A673 (cell line): ENCODE results near the gene SP100. TPM values are rescaled to one million over a fixed set of nuclear protein-coding genes. Genes with fewer than 3 reads are reported as not detected.

Experiments
- BruUV-seq: library from RNA; stranded (reverse); fragments of 400-500 nt; replicated peaks from 2 replicates; lab custom pipeline; 2021; lab: Mats Ljungman, UMichigan
- CTCF ChIA-PET: fragments of 300-600 bp; sonication (Branson Sonifier 250); formaldehyde crosslinking; loops from one replicate; lab custom pipeline; 2022; ENCODE audit warnings: antibody characterized with exemption; lab: Charles Lee
- POLR2A ChIA-PET: fragments of 300-600 bp; sonication (Branson Sonifier 250); formaldehyde crosslinking; loops from one replicate; lab custom pipeline; 2022; ENCODE audit warnings: antibody characterized with exemption; ENCODE audit not compliant: low non-redundant PET; lab: Charles Lee
- DNase-seq: peaks from one replicate; pipeline ENCODE4 v3.0.0-alpha.2; 2015; ENCODE audit warnings: low spot score
- H3K27ac ChIP-seq: fragments of 200-600 bp; sonication (generic); 2 replicates; pipeline ENCODE4 v1.5.1; 2016; ENCODE audit warnings: mixed run types, low read depth, mild to moderate bottlenecking, mixed read lengths, antibody characterized with exemption, low read length; ENCODE audit not compliant: poor library complexity, severe bottlenecking
- H3K27me3 ChIP-seq: fragments of 200-600 bp; sonication (generic); replicated peaks from 2 replicates; pipeline ENCODE4 v1.6.1; 2017; ENCODE audit warnings: mixed run types, low read depth, mild to moderate bottlenecking, mixed read lengths, antibody characterized with exemption, low read length; ENCODE audit not compliant: insufficient read depth, poor library complexity
- H3K36me3 ChIP-seq: fragments of 200-600 bp; sonication (generic); 2 replicates; pipeline ENCODE4 v1.6.1; 2016; ENCODE audit warnings: mixed run types, mild to moderate bottlenecking, mixed read lengths, antibody characterized with exemption, low read length; ENCODE audit not compliant: insufficient read depth, poor library complexity, severe bottlenecking
- H3K4me1 ChIP-seq: fragments of 200-600 bp; sonication (generic); 2 replicates; pipeline ENCODE4 v1.6.1; 2017; ENCODE audit warnings: mixed run types, mild to moderate bottlenecking, mixed read lengths, antibody characterized with exemption, low read length; ENCODE audit not compliant: insufficient read depth, poor library complexity, severe bottlenecking
- H3K4me3 ChIP-seq: fragments of 200-600 bp; sonication (generic); 2 replicates; pipeline ENCODE4 v1.5.1; 2016; ENCODE audit warnings: low read depth, mixed run types, mild to moderate bottlenecking, mixed read lengths, low read length; ENCODE audit not compliant: poor library complexity, severe bottlenecking
- H3K9me3 ChIP-seq: fragments of 200-600 bp; sonication (generic); 2 replicates; pipeline ENCODE4 v1.6.1; 2016; ENCODE audit warnings: mixed run types, low read depth, mild to moderate bottlenecking, mixed read lengths, antibody characterized with exemption, low read length; ENCODE audit not compliant: poor library complexity, severe bottlenecking
- CTCF ChIP-seq: fragments of 300-800, 200-600 bp; sonication (generic); conservative IDR thresholded peaks from 2 replicates; pipeline ENCODE4 v1.5.1; 2017; ENCODE audit warnings: low read depth, mild to moderate bottlenecking, antibody characterized with exemption, low read length, moderate library complexity, mixed read lengths
- EZH2 ChIP-seq: fragments of 200-600 bp; sonication (generic); IDR thresholded peaks from 2 replicates; pipeline ENCODE4 v1.6.1; 2017; ENCODE audit warnings: borderline replicate concordance, low read depth, mild to moderate bottlenecking, mixed read lengths, antibody characterized with exemption, low read length; ENCODE audit not compliant: poor library complexity, severe bottlenecking
- intact Hi-C: fragments of 100-400 bp; cut with micrococcal nuclease; formaldehyde crosslinking; loops from one replicate; pipeline ENCODE4 v1.10.0; 2022; ENCODE audit not compliant: unreplicated experiment
- total RNA-seq: library from RNA; stranded (reverse); gene quantifications from 2 replicates; pipeline ENCODE4 v1.2.3, GENCODE V29; 2021

SP100 gene
- total RNA-seq, 1 experiment from 2014 or later = 2.9 TPM

- Histone ChIP-seq H3K9me3 (no peaks in the 10 kb centered on the region), H3K27ac (no peak overlapping the region), H3K36me3 (no peaks in the 10 kb centered on the region), H3K4me1 (no peaks in the 10 kb centered on the region), H3K4me3 (no peak overlapping the region), H3K27me3 (no peaks in the 10 kb centered on the region)
- ChIA-PET CTCF (no interaction called here), POLR2A (interaction anchor here (0.6 kb wide), 1 partner anchor 281 kb away, joined by 6 read pairs; no protein-coding TSS in a partner anchor)
- no TSS peak for BruUV-seq
- intact Hi-C loops = no loop called here
- no peak for DNase-seq
- TF ChIP-seq CTCF (no peak), EZH2 (no peak)
These were observed 39.1 kb downstream of the SP100 start for GRCh38 chr2:230455005-230455684.

- Histone ChIP-seq H3K27me3 (no peaks in the 10 kb centered on the region), H3K4me1 (no peaks in the 10 kb centered on the region), H3K27ac (no peak overlapping the region), H3K9me3 (no peaks in the 10 kb centered on the region), H3K4me3 (no peak overlapping the region), H3K36me3 (no peaks in the 10 kb centered on the region)
- intact Hi-C loops = no loop called here
- TF ChIP-seq EZH2 = no peak
- no peak for TF ChIP-seq CTCF
- no peak for DNase-seq
- CTCF ChIA-PET = no interaction called here
- POLR2A ChIA-PET = no interaction called here
- BruUV-seq = no TSS peak
These were observed 41.2 kb downstream of the SP100 start for GRCh38 chr2:230457073-230457768.

- H3K27ac ChIP-seq = no peak overlapping the region
- no peak overlapping the region for H3K4me3 ChIP-seq
- BruUV-seq = no TSS peak
- intact Hi-C loops = no loop called here
- H3K36me3 ChIP-seq = no peaks in the 10 kb centered on the region
- no peaks in the 10 kb centered on the region for H3K4me1 ChIP-seq
- no peaks in the 10 kb centered on the region for H3K9me3 ChIP-seq
- H3K27me3 ChIP-seq = no peaks in the 10 kb centered on the region
- CTCF ChIA-PET = no interaction called here
- no peak for DNase-seq
- POLR2A ChIA-PET = no interaction called here
- no peak for TF ChIP-seq CTCF
These were observed 41.8 kb downstream of the SP100 start for GRCh38 chr2:230457793-230458192.
